NCI-H1417 treated with DMSO at 0.1 percent for 48 hours (cell line): ENCODE measurements around the gene CCL19.
"Not testable (repeated sequence)": the region's sequence is repeated elsewhere in the genome, so short reads cannot be mapped to it uniquely, and the experiment has no call there.

Experiments used
- DNase-seq: peaks from one replicate; lab custom pipeline; 2025; lab: John Stamatoyannopoulos, UW

Gene CCL19

GRCh38 chr9:34690983-34691935, at the start of gene CCL19:
Gene CCL19, minus strand, starts transcription at chr9:34691276. Its CDS starts 137 bp downstream, at chr9:34691139.
- DNase-seq = no peak

GRCh38 chr9:34740176-34740575, 49.1 kb upstream of the CCL19 start:
- DNase-seq = not testable (repeated sequence)

GRCh38 chr9:34737677-34738260, 46.7 kb upstream of the CCL19 start:
- DNase-seq = no peak

- no peak for DNase-seq
These were observed 43.6 kb upstream of the CCL19 start for GRCh38 chr9:34734720-34735119.

GRCh38 chr9:34732886-34733285, 41.8 kb upstream of the CCL19 start:
- no peak for DNase-seq

GRCh38 chr9:34732478-34732877, 41.4 kb upstream of the CCL19 start:
- DNase-seq = no peak

- DNase-seq = no peak
These were observed 32.1 kb upstream of the CCL19 start for GRCh38 chr9:34723141-34723540.

- not testable (repeated sequence) for DNase-seq
These were observed 28.6 kb upstream of the CCL19 start for GRCh38 chr9:34719769-34720025.

GRCh38 chr9:34719021-34719768, 28.1 kb upstream of the CCL19 start:
- DNase-seq = no peak

GRCh38 chr9:34717996-34718614, 27.0 kb upstream of the CCL19 start:
- no peak for DNase-seq

- DNase-seq = no peak
These were observed 25.6 kb upstream of the CCL19 start for GRCh38 chr9:34716711-34717110.

GRCh38 chr9:34715639-34716215, 24.7 kb upstream of the CCL19 start:
- no peak for DNase-seq

- no peak for DNase-seq
These were observed 22.9 kb upstream of the CCL19 start for GRCh38 chr9:34714007-34714406.

- DNase-seq = no peak
These were observed 21.1 kb upstream of the CCL19 start for GRCh38 chr9:34712140-34712539.

GRCh38 chr9:34710023-34710422, 18.9 kb upstream of the CCL19 start, which contains the start of gene CCL21:
Gene CCL21, minus strand, starts transcription at chr9:34710136. Its CDS starts 70 bp downstream, at chr9:34710066.
- DNase-seq = no peak

GRCh38 chr9:34709196-34709978, 18.3 kb upstream of the CCL19 start:
- no peak for DNase-seq

GRCh38 chr9:34707130-34707529, 16.1 kb upstream of the CCL19 start:
- DNase-seq = no peak

GRCh38 chr9:34701769-34702736, 11.0 kb upstream of the CCL19 start:
- DNase-seq = no peak

GRCh38 chr9:34701023-34701768, 10.1 kb upstream of the CCL19 start:
- no peak for DNase-seq
